CD4-positive, alpha-beta T cell treated with Interleukin-2 at 100 ng/mL for 4 hours (primary cell): Measurements from ENCODE around the gene MAS1.
"Not testable (repeated sequence)": the region's sequence is repeated elsewhere in the genome, so short reads cannot be mapped to it uniquely, and the experiment has no call there.

Experiments
- DNase-seq: peaks from one replicate; pipeline ENCODE4 v3.0.0-alpha.2; 2020; ENCODE audit warnings: low spot score

MAS1 gene

GRCh38 chr6:159890792-159891191 lies at the start of gene MAS1:
Gene MAS1 (plus strand): TSS chr6:159890988. CDS start chr6:159906956, 15,968 bp downstream.
- no peak for DNase-seq

GRCh38 chr6:159842035-159842434 lies 48.8 kb upstream of the MAS1 start:
- no peak for DNase-seq

GRCh38 chr6:159844737-159845645 lies 45.8 kb upstream of the MAS1 start:
- DNase-seq: no peak

- not testable (repeated sequence) for DNase-seq
Measured at GRCh38 chr6:159848552-159848951, 42.2 kb upstream of the MAS1 start.

- not testable (repeated sequence) for DNase-seq
Measured at GRCh38 chr6:159849851-159850250, 40.9 kb upstream of the MAS1 start.

- peak; percentile 3 for DNase-seq
Measured at GRCh38 chr6:159852877-159853276, 37.9 kb upstream of the MAS1 start.

- no peak for DNase-seq
Measured at GRCh38 chr6:159853754-159854153, 37.0 kb upstream of the MAS1 start.

GRCh38 chr6:159854959-159855358 lies 35.8 kb upstream of the MAS1 start:
- DNase-seq: no peak

GRCh38 chr6:159858259-159858658 lies 32.5 kb upstream of the MAS1 start:
- no peak for DNase-seq

- DNase-seq: no peak
Measured at GRCh38 chr6:159860482-159860881, 30.3 kb upstream of the MAS1 start.

- peak; percentile 1 for DNase-seq
Measured at GRCh38 chr6:159862103-159862502, 28.7 kb upstream of the MAS1 start.

GRCh38 chr6:159863341-159863740 lies 27.4 kb upstream of the MAS1 start:
- peak; percentile 59 for DNase-seq

- DNase-seq: no peak
Measured at GRCh38 chr6:159865226-159865920, 25.4 kb upstream of the MAS1 start.

GRCh38 chr6:159866286-159867247 lies 24.2 kb upstream of the MAS1 start:
- no peak for DNase-seq

GRCh38 chr6:159871241-159871640 lies 19.5 kb upstream of the MAS1 start:
- no peak for DNase-seq

GRCh38 chr6:159871906-159872305 lies 18.9 kb upstream of the MAS1 start:
- no peak for DNase-seq

GRCh38 chr6:159874435-159874834 lies 16.4 kb upstream of the MAS1 start:
- DNase-seq: no peak

- no peak for DNase-seq
Measured at GRCh38 chr6:159875194-159875593, 15.6 kb upstream of the MAS1 start.

GRCh38 chr6:159876242-159876641 lies 14.5 kb upstream of the MAS1 start:
- no peak for DNase-seq

- no peak for DNase-seq
Measured at GRCh38 chr6:159877256-159877808, 13.5 kb upstream of the MAS1 start.

- DNase-seq: no peak
Measured at GRCh38 chr6:159878341-159878740, 12.4 kb upstream of the MAS1 start.

GRCh38 chr6:159879856-159880255 lies 10.9 kb upstream of the MAS1 start:
- no peak for DNase-seq
